Epithelial cell of proximal tubule (primary cell): ENCODE measurements around the gene SNAPC4. TPM values are rescaled to one million over a fixed set of nuclear protein-coding genes. Genes with fewer than 3 reads are reported as not detected.

Experiments used
- DNase-seq: peaks from one replicate; pipeline ENCODE4 v3.0.0-alpha.2; 2011; ENCODE audit warnings: low read depth
- H3K4me3 ChIP-seq: 2 replicates; pipeline ENCODE4 v1.5.1; 2011; ENCODE audit warnings: low read depth, mild to moderate bottlenecking, low read length
- CTCF ChIP-seq: conservative IDR thresholded peaks from 2 replicates; pipeline ENCODE4 v1.5.1; 2012; ENCODE audit warnings: low read depth, mild to moderate bottlenecking, low read length
- total RNA-seq: library from RNA; depleted of rRNA; stranded (reverse); fragments of >200 nt; gene quantifications from 2 replicates; pipeline ENCODE4 v1.2.3, GENCODE V29; 2015

SNAPC4 gene
- total RNA-seq, 1 donor from 2014 or later = 22.4 TPM

GRCh38 chr9:136443087-136443486 lies 43.1 kb upstream of the SNAPC4 start:
- H3K4me3 ChIP-seq = no peak overlapping the region
- TF ChIP-seq CTCF = no peak
- DNase-seq = no peak

GRCh38 chr9:136442265-136442664 lies 42.3 kb upstream of the SNAPC4 start:
- TF ChIP-seq CTCF = no peak
- H3K4me3 ChIP-seq = no peak overlapping the region
- no peak for DNase-seq

DNA sequence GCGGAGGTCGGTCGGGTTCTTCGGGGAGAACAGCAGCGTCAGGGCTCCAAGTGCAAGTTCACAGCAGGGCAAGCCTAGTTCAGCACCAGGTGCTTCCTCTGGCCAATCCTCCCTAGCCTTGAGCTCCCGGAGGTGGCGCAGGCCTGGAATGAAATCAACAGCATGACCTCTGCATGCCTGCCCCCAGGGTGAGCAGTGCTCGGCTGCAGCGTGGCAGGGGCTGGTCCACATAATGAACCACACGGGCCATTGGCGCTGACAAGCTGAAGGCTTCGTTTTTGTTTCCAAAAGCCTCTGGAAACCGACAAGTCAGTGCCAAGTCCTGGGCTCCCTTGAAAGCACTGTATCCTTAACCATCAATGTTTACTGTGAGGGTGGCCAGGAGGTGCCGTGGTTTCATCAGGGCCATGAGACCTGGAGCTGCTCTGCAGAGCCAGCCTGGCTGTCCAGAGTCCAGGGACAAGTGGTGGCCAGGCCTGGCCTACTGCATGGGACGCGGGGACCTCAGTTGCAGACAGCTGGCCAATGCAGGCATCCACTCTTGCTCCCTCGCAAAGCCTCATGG lies 41.8 kb upstream of the SNAPC4 start:
- no peak overlapping the region for H3K4me3 ChIP-seq
- TF ChIP-seq CTCF = no peak
- DNase-seq = no peak

DNA sequence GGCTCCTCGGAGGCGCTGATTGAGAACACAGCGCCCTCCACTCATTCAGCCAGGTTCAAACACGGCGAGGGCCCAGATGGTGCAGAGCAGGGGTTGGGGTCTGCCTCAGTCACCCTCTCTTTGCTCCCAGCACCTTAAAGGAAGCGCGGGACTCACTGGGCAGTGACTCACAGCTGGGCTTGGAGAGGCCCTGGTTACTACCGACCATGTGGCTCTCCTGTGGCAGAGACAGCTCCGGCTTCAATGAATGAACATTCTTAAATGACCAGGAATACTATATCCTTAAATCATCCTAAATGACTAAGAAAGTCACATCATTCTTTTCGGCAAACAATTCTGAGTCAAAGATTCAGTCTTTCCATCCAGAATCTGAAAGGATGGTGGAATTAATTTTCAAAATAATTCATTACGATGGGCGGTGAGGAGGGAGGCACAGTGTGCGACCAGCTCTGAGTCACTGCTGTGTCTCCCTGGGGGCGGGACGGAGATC lies 41.3 kb upstream of the SNAPC4 start:
- no peak for DNase-seq
- H3K4me3 ChIP-seq = no peak overlapping the region
- TF ChIP-seq CTCF = no peak

DNA sequence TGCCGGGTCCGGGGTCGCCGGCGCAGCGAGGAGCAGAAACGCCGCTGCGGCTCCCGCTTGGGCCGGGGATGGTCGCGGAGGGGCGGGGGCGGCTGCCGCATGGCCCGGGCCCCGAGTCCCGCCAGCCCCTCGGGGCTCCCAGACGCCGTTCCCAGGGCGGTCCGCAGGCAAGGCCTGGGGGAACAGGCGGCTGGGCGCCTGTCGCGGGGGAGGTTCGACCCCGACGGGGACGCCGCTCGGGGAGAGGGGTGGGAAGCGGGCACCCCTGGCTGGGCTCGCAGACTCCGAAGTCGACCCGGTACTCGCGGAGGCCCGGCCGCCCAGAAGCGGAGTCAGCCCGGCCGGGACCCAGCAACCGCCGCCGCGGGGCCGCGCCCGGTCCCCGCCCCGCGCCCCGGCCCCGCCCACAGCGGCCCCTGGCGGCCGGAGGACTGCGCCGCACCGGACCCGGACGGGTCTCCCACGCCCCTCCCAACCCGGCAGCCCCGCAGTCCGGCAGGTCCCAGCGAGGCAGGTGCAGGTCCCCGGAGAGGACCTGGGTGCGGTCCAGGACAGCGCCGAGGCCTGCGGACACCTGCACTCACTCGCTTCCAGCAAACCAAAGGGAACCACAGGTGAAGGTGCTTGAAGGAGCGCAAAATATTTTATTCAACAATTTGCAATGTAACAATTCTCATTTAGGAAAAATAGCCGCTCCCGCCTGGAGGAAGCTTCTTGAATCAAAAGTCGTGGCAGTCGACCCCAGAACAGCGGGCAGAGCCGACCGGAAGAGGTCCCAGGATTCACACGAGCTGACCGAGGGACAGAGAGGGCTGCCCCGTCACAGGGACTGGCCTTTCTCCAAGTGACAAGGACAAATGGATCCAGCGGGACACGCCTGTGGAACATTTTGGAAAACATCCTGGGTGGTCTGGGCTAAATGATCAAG lies 39.8 kb upstream of the SNAPC4 start, which contains the start of gene INPP5E:
TSS of gene INPP5E (minus strand) at position 365 of the 928 bp plus-strand sequence. CDS start 426 bp downstream, outside the sequence.
- peak; percentile 49 for TF ChIP-seq CTCF
- no peak for DNase-seq
- H3K4me3 ChIP-seq = peak within 1 kb of the TSS; percentile 84

DNA sequence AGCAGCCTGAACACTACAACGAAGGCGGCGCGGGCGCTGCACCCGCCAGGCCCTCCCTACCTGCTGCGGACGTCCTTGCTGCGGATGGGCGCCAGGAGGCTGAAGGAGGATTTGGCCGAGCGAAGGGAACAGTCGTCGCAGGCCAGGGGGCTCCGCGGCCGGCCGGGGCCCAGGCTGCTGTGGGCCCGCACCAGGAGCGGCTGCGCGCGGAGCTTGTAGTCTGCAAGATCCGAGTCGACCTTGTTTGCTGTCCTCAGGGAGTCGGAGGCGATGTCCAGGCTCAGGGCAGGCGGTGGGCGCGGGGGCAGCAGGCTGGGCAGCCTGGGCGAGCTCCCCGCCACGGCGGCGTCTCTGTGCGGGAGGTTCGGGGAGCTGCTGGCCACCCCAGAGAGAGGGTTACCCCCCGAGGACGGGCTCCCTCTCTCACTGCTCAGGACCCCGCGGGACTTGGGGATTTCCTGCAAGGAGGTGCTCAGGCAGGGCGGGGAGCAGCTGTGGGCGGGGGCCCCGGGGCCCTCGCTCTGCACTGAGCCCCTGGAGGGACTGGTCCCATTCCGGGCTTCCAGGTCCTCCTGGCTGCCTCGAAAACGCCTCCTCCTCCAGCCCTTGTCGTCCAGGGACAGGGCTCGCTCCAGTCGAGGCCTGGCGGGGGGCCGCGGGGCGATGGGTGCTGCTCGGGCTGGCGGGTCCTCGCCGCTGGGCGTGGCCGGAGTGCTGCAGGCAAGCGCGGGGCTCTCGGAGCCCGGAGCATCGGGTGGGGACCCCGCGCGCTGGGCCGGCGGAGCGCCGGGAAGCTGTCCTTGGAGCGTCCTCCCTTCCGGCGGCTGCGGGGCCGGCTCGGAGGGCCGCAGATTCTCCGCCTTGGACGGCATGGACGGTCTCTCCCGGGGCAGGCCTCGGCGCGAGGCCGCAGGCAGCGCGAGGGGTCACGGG lies 38.8 kb upstream of the SNAPC4 start:
- no peak for TF ChIP-seq CTCF
- DNase-seq = no peak
- peak overlapping the region; percentile 84 for H3K4me3 ChIP-seq
